GM12865 (cell line): ENCODE results near the gene KITLG.

Source experiments
- DNase-seq: peaks from one replicate; pipeline ENCODE4 v3.0.0; 2010; ENCODE audit warnings: low read depth
- H3K4me3 ChIP-seq: 2 replicates; pipeline ENCODE4 v1.5.1; 2011; ENCODE audit warnings: mild to moderate bottlenecking, low read depth, low read length, control low read depth
- CTCF ChIP-seq: IDR thresholded peaks from 2 replicates; pipeline ENCODE4 v1.5.1; 2011; ENCODE audit warnings: low read length, control low read depth, low read depth, inconsistent platforms; ENCODE audit not compliant: insufficient read depth; ENCODE audit errors: missing control alignments

Gene KITLG

GRCh38 chr12:88617352-88617751 is 37.1 kb upstream of the KITLG start:
- no peak for DNase-seq
- no peak for TF ChIP-seq CTCF
- H3K4me3 ChIP-seq = no peak overlapping the region

- no peak for DNase-seq
- TF ChIP-seq CTCF = no peak
- H3K4me3 ChIP-seq = no peak overlapping the region
Measured at GRCh38 chr12:88615490-88615889, 35.2 kb upstream of the KITLG start.

- no peak for DNase-seq
- no peak overlapping the region for H3K4me3 ChIP-seq
- TF ChIP-seq CTCF = no peak
Measured at GRCh38 chr12:88604646-88605045, 24.4 kb upstream of the KITLG start.

GRCh38 chr12:88600272-88600671 is 20.0 kb upstream of the KITLG start:
- no peak for DNase-seq
- TF ChIP-seq CTCF = no peak
- no peak overlapping the region for H3K4me3 ChIP-seq

- no peak for TF ChIP-seq CTCF
- no peak for DNase-seq
- no peak overlapping the region for H3K4me3 ChIP-seq
Measured at GRCh38 chr12:88597365-88597764, 17.1 kb upstream of the KITLG start.

- no peak for TF ChIP-seq CTCF
- no peak for DNase-seq
- H3K4me3 ChIP-seq = no peak overlapping the region
Measured at GRCh38 chr12:88595697-88596096, 15.4 kb upstream of the KITLG start.

GRCh38 chr12:88594780-88595179 is 14.5 kb upstream of the KITLG start:
- DNase-seq = no peak
- TF ChIP-seq CTCF = no peak
- no peak overlapping the region for H3K4me3 ChIP-seq
